Chondrocyte (in vitro differentiated cells): ENCODE data around the gene CAVIN3. TPM values are rescaled to one million over a fixed set of nuclear protein-coding genes. Genes with fewer than 3 reads are reported as not detected.

ENCODE experiments used
- DNase-seq: peaks from one replicate; pipeline ENCODE4 v3.0.0; 2021; ENCODE audit warnings: mixed read lengths, low spot score
- H3K27ac Mint-ChIP-seq: one replicate; pipeline ENCODE4 v1.8.0; 2021; ENCODE audit warnings: mild to moderate bottlenecking, moderate library complexity, mixed read lengths; ENCODE audit not compliant: unreplicated experiment
- H3K27me3 Mint-ChIP-seq: 2 replicates; pipeline ENCODE4 v1.8.0; 2021; ENCODE audit warnings: low read depth, mixed read lengths
- H3K36me3 Mint-ChIP-seq: 2 replicates; pipeline ENCODE4 v1.8.0; 2021; ENCODE audit warnings: low read depth, mixed read lengths
- H3K4me1 Mint-ChIP-seq: 2 replicates; pipeline ENCODE4 v1.8.0; 2021; ENCODE audit warnings: low read depth, mild to moderate bottlenecking, mixed read lengths
- H3K4me3 Mint-ChIP-seq: one replicate; pipeline ENCODE4 v1.8.0; 2021; ENCODE audit warnings: mild to moderate bottlenecking, moderate library complexity, mixed read lengths; ENCODE audit not compliant: unreplicated experiment
- H3K9me3 Mint-ChIP-seq: 2 replicates; pipeline ENCODE4 v1.8.0; 2021; ENCODE audit warnings: low read depth, mixed read lengths
- CTCF ChIP-seq: fragments of 200-600 bp; sonication (generic); IDR thresholded peaks from 2 replicates; pipeline ENCODE4 v1.5.0; 2021; ENCODE audit warnings: antibody characterized with exemption, mild to moderate bottlenecking, moderate library complexity
- total RNA-seq: library from RNA; stranded (reverse); gene quantifications from 3 replicates; pipeline ENCODE4 v1.2.1, GENCODE V29; 2021

The CAVIN3 gene
- total RNA-seq, 1 donor from 2014 or later = 123 TPM

DNA sequence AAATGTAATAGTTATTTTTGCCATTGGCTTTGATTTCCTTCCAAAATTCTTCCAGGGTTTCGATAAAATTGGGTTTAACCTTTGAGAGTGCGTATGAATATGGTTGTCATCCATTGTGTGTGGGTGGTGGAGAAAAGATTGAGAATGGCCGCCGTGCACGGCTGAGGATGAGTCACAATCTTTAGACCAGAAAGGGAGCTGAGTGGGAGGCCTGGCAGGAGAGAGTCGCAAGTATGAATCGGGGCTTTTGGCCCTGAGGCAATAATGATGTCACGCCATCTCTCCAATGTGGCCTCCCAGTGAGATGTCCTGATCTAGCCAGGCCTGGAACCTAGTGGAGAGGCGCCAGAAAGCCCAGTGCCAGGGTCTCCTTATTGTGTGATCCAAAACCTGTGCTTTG is 36.9 kb upstream of the CAVIN3 start:
- H3K4me1 Mint-ChIP-seq = peaks cover 52% of the 10 kb centered on the region
- no peaks in the 10 kb centered on the region for H3K9me3 Mint-ChIP-seq
- TF ChIP-seq CTCF = no peak
- H3K27me3 Mint-ChIP-seq = no peaks in the 10 kb centered on the region
- H3K27ac Mint-ChIP-seq = peak overlapping the region; percentile 70
- H3K36me3 Mint-ChIP-seq = no peaks in the 10 kb centered on the region
- H3K4me3 Mint-ChIP-seq = no peak overlapping the region
- DNase-seq = no peak

DNA sequence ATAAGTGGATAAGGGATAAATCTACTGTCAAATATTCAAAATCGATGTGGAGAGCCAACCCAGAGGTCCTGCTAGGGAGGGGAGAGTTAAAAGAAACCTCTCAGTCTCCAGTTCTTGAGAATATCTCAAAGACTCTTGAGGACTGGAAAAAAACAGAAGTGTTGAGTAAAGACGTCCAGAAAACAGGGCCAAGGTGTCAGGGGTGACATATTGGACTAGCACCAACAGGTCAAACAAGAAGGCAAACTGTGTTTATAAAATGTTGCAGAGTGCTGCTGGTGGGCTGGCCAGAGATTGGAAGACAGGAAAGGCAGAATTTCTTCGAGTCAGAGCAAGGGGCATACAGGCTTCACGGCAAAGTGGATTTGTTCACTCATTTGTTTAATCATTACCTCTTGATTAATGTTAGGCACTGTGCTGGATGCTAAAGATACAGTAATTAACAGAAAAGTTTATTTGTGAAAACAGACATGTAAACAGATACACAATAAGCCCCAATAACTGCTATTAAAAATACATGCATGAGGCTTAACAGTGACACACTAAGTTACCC is 36.3 kb upstream of the CAVIN3 start:
- H3K9me3 Mint-ChIP-seq = no peaks in the 10 kb centered on the region
- no peak overlapping the region for H3K4me3 Mint-ChIP-seq
- H3K4me1 Mint-ChIP-seq = peaks cover 52% of the 10 kb centered on the region
- peaks cover 6% of the 10 kb centered on the region for H3K27me3 Mint-ChIP-seq
- no peak for DNase-seq
- TF ChIP-seq CTCF = no peak
- H3K27ac Mint-ChIP-seq = peak overlapping the region; percentile 77
- H3K36me3 Mint-ChIP-seq = no peaks in the 10 kb centered on the region

GRCh38 chr11:6354651-6355485 is 34.6 kb upstream of the CAVIN3 start:
- H3K4me1 Mint-ChIP-seq = peaks cover 42% of the 10 kb centered on the region
- H3K36me3 Mint-ChIP-seq = no peaks in the 10 kb centered on the region
- TF ChIP-seq CTCF = no peak
- peak overlapping the region; percentile 71 for H3K27ac Mint-ChIP-seq
- peaks cover 6% of the 10 kb centered on the region for H3K27me3 Mint-ChIP-seq
- no peak for DNase-seq
- H3K4me3 Mint-ChIP-seq = no peak overlapping the region
- no peaks in the 10 kb centered on the region for H3K9me3 Mint-ChIP-seq

DNA sequence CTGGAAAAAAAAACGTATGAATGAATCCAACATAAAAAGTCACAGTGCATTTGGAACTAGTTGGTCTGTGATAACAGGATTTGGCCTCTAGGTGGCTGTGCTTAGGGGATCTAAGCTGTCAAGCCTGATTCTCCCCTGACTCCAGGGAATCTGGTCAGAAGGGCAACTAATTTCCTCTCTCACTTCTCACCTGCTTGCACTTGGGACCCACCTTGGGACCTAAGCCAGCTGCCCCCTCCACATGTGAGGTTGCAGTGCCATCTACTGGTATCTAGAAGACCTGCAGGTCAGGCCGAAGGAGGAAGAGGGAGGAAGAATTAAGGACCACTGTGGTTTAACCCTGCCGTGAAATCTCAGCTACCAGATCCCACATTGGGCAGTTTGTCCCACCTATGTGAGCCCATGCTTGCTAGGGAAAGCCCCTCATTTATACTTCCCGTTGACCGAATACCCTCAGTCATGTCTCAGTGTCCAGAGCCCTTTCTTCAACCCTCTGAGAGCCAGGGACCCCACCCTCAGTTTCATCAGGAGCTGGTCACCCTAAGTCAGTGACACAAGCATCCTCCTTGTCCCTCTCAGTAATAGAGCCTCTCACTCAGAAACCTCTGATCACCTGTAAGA is 33.2 kb upstream of the CAVIN3 start:
- peak; percentile 99 for TF ChIP-seq CTCF
- no peak for DNase-seq
- Mint-ChIP-seq H3K9me3 (no peaks in the 10 kb centered on the region), H3K4me1 (peaks cover 38% of the 10 kb centered on the region), H3K27me3 (peaks cover 6% of the 10 kb centered on the region), H3K27ac (peak overlapping the region; percentile 29), H3K4me3 (no peak overlapping the region), H3K36me3 (no peaks in the 10 kb centered on the region)

DNA sequence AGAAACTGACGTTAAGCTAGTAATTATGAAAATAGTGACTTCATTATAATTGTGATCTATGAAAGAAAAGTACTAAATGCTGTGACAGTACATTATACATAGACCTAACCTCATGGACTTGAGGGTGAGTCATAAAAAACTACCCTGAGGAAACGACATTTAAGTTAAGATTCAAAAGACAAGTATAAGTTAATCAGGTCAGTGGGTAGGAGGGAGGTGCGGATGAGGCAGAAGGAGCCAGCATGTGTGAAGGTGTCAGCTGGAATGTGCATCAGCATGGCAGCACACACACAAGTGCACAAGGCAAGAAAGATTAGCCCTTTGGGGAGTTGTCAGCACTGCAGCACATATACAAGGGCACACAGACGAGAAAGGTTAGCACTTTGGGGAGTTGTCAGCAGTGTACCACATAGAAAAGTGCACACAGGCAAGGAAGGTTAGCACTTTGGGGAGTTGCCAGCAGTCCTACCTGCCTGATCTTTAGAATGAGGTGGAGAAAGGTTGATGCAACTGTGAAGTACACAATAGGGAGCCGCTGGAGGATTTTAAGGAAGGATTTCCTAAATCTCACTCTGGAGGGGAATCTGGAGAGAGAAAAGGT is 31.6 kb upstream of the CAVIN3 start:
- peaks cover 23% of the 10 kb centered on the region for H3K4me1 Mint-ChIP-seq
- no peak overlapping the region for H3K4me3 Mint-ChIP-seq
- H3K36me3 Mint-ChIP-seq = no peaks in the 10 kb centered on the region
- DNase-seq = no peak
- no peaks in the 10 kb centered on the region for H3K9me3 Mint-ChIP-seq
- H3K27ac Mint-ChIP-seq = no peak overlapping the region
- peaks cover 7% of the 10 kb centered on the region for H3K27me3 Mint-ChIP-seq
- no peak for TF ChIP-seq CTCF
